D341Med (cell line): Measurements from ENCODE around the gene GALNT17.

ENCODE experiments used
- DNase-seq: peaks from one replicate; pipeline ENCODE4 v3.0.0; 2012; ENCODE audit warnings: low spot score

Gene GALNT17

DNA sequence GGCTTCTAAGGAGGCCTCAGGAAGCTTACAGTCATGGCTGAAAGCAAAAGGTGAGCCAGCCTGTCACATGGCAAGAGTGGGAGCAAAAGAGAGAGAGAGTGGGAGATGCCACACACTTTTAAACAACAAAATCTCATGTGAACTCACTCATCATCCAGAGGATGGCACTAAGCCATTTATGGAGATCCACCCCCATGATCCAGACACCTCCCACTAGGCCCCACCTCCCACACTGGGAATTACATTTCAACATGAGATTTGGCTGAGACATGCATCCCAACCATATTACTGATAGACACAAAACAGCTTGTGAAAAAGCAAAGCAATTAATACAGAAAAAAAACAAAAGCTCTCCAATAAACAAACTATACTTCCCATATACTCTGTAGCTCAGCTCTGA lies 210.3 kb downstream of the GALNT17 start:
- DNase-seq, result no peak

DNA sequence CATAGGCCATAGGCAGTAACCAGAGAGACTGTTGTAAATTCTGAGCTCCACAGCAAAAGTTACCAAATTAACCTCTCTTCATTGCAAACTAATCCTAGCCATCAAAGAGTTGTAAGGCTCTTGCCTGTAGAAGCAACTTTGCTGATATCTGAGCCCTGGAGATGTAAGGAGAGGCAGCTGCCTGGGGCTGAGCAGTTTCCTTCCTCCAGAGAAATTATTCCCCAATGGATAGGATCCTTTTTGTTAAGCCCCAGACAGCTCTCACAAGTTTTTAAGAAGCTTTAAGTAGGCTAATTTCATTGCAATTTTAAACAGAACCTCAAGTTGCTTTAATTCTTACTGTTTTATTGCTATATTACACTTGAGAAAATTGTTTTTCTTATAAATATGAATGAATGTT lies 211.1 kb downstream of the GALNT17 start:
- peak; percentile 67 for DNase-seq

DNA sequence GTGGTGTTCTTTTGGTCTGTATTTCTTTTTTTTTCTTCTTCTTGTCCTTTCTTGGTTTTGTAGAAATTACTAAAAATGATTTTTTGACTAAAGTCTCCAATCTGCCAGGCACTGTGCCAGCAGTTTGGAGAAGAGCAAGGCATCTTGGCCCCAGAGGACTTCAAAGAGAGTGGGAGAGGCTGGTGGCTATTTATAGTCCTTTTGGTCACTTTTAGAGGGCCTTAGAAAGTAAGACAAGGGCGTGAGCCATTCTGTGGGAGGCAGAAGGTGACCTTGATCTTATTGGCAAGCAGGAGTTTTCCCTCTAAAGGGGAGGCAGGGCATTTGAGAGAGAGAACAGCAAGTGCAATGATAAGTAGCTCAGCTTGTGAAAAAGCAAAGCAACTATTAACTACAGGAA lies 211.9 kb downstream of the GALNT17 start:
- no peak for DNase-seq

DNA sequence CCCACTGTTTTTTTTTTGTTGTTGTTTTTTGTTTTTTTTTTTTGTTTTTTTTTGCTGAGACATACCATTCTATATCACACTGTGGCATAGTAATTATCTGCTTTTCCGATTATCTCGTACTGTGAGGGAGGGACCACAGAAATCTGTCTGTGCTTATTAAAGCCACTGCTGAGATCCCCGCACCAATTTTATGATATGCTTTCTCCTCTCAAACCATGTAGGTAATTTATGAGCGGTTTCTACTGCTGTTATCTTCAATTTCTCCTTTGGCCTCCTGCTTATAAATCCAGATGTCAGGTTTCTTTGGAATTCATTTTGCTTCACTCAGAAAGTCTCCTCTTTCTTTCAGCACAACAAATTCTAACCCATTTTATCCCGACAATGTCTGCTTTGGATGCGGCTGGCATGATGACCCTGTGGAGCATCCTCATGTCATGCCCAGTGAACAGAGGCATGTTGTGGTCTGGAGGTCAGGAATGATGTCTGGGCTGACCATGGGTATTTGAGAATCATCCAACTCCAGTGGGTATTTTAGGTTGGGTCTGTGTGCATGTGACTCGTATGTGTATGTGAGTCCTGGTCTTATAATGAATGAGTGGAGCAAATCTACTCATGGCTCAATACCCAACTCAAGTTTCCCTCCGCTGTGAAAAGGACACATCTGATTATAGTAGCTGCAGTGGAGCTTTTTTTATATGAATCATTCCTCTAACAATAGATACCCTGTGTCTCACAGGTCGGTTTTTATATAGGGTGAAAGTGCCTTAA lies 213.4 kb downstream of the GALNT17 start:
- no peak for DNase-seq

DNA sequence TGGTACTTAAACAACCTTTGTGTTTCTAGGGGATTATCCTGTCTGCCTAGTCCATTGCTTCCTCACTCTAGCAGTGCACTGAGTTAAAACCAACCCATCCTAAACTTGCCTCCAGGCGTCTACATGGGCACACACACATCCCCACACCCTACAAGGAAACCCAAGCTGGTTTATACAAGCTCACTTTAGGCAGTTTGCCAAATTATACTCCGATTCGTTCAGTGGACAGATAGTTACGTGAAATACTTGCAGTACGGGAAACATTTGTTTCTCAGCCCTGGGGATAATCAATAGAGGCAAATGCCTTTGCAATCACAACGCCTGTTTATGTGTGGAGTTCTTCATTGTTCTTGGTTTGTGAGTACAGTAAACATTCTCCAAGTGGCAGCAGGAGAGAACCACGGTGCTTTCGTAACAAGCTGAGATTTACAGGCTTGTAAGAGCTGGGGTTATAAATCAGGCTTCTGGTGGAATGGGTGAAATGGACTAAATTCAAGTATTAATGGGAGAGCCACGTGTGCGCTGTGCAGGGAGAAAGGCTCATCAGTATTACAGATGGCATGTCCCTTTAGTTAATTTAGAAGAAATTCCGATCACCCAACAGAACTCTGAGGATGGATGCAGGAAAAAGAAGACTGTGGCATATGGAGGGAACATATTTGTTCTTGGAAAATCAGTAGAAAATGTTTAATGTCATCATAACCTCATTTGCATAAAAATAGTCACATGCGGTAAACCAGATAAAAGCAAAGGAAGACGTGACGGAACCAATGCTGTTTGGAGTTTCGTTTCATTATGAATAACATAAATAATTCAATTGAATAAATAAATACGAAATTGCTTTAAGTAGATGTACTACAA lies 217.1 kb downstream of the GALNT17 start:
- peak; percentile 34 for DNase-seq

DNA sequence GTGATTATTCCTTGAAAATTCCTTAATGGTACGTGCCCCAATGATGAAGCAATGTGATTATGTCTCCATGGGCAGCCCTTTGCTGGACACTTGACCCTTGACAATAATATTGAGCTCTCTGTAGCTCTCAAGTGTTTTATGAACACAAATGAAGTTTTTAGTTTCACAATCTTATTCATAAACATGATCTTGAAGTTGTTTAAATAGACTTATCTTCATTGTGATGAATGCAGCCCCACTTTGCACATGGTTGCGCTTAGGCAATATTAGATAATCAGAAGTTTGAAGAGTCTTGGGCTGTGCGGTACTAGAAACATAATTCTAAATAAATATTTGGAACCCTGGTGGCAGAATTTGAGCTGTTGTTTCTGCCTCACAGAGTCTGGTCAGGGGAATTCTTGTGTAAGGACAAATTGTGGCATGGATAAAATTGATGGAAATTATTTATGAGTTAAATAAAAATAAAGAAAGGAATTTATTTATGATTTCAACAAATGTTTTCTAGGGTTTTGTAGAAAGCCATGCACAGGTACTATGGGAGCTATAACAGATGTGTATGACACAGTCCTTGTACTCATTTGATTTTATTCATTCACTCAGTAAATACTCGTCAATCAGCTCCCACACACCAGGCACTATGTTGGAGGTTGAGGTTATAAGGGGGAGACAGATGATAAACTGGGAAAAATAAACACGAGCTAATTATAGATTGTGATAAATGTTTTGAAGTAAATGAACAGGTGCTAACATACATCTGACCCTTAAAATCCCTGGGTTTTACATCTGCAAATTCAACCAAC lies 217.9 kb downstream of the GALNT17 start:
- no peak for DNase-seq

DNA sequence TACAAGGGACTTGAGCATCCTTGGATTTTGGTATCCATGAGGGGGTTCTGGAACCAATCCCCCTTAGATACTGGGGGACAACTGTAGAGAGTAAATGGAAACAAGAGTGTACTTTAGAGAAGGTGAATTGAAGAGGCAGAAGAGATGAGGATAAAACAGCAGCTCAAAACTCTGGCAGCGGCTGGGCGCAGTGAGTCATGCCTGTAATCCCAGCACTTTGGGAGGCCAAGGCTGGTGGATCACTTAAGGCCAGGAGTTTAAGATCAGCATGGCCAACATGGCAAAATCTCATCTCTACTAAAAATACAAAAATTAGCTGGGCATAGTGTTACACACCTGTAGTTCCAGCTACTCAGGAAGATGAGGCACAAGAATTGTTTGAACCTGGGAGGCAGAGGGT lies 218.7 kb downstream of the GALNT17 start:
- DNase-seq, result no peak

DNA sequence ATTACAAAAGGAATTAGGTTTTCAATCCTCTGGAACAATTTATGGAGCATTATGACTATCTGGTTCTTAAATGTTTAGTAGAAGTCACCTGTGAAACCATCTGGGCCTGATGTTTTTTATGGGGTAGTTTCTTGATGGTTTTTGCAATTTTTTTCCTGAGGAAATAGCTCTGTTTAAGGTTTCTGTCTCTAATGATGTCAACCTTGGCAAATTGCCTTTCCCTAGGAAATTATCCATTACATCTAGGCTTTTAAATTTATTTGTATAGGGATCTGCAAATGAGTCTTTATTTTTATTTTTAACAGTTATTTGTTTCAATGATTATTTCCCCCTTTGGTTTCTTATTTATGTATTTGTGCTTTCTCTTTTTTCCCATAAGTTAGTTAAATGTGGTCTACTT lies 222.8 kb downstream of the GALNT17 start:
- no peak for DNase-seq

DNA sequence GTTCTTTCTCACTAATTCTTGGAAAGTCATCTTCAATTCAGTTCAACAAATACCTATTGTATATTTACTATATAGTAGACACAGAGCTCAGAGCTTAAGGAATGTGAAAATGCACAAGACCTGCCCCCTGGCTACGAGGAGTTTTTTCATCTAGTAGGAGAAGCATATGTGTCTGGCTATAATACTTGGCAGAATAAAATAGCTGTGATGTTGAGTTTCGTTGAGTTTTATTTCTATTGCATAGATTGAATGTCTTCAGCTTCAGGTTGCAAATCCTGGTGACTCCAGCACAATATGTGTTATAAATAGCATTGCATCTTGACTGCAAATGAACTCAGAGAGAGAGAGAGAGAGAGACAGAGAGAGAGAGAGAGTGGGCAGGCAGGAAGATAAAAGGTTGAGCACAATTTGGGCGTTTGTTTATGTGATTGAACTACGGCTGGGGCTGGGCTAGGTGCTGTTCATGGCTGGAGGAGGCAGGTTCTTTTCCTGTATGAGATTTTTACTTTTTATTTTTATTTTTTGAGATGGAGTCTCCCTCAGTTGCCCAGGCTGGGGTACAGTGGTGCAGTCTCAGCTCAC lies 229.6 kb downstream of the GALNT17 start:
- DNase-seq, result no peak

DNA sequence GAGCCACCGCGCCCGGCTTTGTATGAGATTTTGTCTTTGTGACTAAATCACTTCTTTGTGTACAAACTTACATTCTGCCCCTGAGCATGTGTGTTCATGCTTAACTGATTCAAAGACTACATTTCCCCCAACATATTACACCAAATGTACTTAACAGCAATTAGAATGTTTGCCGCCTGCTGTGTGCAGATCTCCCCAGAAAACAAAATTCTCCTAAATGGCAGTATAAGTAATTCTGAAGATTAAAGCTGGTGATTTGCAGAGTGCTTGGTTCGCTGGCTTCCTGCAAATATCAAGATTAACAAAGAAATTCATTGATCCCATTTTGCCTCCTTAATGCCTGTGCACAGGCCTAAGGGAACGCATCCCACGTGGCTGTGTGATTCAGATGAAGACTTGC lies 230.3 kb downstream of the GALNT17 start:
- no peak for DNase-seq

DNA sequence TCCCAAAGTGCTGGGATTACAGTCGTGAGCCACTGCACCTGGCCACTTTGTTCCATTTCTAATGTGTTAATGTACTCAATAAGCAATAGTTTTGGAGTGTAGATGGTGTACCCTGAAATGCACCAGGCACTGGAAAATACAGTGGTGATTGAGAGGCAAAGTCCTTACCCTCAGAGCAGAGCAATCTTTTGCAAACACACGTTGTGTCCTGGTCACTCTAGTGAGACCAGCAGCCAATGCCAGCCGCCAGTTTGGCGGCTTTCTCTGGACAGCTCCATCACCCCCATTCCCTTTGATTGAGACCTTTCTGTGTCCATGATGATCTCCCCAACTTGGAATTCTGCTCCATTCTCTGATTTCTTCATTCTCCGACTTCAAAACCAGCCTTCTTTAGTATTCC lies 231.3 kb downstream of the GALNT17 start:
- DNase-seq, result no peak

DNA sequence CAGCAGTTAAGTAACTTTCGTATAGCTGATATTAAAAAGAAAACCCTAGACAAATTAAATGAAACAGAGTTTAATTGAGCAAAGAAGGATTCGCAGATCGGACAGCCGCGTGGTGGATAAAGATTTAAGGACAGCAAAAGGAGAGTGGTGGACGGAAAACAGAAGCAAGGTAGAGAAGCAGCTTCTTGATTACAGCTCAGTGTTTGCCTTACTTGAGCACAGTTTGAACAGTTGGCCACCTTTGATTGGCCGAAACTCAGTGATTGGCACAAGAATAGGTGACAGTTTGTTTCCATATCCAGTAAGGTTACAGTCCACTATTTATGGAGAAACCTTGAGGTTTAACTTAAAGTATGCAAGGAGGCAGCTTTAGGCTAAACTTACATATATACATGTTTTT lies 231.7 kb downstream of the GALNT17 start:
- DNase-seq, result no peak

DNA sequence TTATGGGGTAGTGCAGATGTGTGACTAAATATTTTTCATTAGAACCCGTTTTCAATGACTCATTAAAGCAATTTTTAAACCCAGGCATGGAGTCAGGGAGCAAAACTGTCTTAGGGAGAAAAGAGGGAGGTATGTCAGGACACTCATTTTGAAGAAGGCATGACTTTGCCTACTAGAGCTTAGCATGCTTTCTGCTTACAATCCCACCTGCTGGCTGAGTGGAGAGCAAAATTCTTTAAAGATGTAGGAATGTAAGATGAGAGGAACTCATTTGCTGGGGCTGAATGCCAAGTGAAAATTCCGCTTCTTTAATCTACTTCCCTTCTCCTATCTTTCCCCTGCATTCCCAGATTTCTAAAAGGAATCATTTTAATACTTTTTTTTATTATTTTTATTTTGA lies 232.6 kb downstream of the GALNT17 start:
- DNase-seq, result no peak

DNA sequence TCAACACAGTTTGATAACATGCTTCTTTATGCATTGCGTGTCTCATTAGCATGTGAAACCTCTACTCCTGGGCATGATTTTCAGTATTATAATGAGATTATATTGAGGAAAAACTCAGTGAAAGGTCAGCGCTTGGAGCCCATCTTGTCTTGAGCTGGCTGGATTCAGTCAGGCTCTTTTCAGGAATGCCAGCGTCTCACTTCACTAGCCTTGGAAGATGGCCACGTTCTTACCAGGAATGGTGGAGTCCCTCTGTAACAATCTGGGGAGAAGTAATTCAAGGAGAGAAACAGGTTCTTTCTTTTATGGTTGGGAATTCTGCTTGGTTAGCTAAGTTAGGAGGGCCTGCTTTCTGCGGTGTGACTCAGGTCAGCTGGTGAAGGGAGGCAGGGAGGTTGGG lies 241.0 kb downstream of the GALNT17 start:
- DNase-seq, result no peak

DNA sequence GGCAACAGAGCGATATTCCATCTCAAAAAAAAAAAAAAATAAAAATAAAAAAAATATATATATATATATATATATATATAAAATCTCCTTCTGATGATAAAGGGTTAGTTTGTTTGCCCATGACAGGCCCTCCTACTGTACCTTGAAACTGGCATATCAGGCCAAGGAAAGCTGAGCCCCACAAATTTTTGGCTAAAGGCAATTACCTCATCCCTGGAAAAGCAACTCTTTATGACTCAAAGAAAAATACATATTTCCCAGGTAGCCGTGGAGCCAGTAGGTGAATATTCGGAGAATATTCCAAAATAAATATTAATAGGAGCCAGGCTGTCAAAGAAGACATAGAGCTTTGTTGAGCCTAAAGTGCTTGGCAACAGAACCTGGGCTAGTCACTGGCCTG lies 245.1 kb downstream of the GALNT17 start:
- DNase-seq, result no peak

DNA sequence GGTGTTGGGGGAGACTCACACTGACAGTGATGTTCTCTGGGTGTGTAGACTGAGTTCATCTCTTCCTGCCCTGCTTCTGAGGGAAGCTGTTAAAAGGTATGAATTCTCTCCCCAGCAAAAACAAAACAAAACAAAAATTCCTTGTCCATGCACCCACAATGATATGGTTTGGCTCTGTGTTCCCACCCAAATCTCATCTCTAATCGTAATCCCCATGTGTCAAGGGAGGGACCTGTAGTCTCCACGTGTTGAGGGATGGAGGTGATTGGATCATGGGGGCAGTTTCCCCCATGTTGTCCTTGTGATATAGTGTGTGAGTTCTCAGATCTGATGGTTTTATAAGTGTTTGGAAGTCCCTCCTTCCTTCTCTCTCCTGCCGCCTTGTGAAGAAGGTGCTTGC lies 245.5 kb downstream of the GALNT17 start:
- DNase-seq, result no peak

DNA sequence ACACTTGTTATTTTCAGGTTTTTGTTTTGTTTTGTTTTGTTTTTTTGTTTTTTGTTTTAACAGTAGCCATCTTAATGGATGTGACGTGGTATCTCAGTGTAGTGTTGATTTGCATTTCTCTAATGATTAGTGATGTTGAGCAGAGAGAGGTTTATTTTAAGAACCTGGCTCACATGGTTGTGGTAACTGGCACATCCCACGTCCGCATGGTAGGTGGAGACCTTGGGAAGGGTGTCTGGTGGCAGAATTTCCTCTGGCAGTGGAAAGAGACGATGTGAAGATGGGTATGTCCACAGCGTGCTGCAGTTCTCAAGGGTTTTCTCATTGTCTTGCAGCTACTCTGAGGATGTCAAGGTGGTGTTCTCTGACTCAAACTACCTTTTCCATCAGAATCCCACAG lies 252.2 kb downstream of the GALNT17 start:
- DNase-seq, result no peak

DNA sequence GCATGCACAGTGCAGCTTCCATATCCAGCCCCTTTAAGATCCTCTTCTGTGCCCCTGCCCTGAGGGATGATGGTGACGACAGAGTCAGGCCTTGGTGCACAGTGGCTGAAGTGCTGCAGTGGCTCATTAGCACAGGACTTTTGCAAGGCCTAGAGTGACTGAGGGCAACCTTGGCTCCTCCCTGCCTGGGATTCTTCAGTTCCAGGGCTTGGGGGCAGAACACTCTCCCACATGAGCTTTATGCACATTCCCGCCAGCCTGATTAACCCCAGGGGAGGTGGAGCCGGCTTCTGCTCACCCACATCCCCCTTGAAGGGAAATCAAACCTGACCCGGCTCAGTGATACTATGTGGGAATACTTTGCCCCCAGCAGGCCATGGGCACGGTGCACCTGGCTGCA lies 253.4 kb downstream of the GALNT17 start:
- DNase-seq, result no peak

DNA sequence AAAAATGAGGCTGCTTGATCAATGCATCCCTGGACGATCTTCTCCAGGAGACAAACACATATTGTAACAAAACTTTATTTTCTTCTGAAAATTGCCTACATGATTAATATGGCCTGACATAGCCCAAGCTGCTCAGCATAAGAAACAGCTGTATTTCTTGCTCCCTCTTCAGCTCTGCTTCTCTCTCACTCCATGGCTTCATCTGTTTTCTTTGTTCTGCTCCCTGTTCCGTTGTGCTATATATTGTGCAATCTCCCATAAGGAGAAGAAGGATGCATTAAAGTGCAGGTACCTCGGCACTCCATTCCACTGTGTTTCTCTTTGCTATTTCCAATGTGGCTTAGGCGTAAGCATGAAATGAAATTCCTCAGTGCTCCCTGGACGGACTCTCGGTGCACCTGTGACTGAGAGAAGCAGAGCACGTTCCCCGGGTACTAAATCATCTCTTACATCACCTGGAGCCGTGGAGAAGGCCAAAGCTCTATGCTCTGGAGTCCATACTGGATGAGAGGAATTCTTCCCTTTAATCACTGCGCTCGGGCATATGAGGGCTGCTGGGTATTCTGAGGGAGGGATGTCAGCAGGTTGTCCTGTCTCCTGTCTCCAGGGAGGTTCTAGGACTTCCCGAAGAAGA lies 254.3 kb downstream of the GALNT17 start:
- no peak for DNase-seq

DNA sequence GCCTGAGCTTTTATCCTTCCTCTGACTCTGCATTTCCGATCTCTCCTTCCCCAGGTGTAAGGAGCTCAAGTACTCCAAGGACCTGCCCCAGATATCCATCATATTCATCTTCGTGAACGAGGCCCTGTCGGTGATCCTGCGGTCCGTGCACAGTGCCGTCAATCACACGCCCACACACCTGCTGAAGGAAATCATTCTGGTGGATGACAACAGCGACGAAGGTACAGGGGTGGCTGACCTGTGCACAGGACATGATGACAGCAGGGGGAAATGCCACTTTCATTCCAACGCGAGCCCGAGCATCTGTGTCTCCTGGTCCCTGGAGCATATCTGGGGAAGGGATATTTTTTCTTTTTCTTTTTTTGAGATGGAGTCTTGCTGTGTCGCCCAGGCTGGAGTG lies 256.2 kb downstream of the GALNT17 start:
- DNase-seq, result no peak

DNA sequence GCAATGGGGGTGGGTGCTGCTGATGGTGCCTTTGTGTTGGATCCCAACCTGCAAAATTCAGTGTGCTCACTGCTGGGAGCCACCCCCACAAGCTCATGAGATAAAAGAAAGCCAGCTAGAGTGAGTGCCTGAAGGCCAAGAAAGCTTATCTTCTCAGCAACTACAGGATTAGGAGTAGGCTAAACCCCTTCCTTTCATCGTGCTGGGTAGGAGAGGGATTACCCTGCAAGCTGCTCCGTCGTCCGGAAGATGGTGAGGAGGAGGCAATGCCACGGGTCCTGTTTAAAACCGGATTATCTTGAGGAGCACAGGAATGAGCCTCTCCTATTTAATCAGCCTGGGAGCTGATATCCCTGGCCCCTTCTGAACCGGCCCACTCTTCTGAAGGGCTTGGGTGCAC lies 258.0 kb downstream of the GALNT17 start:
- DNase-seq, result peak; percentile 89

DNA sequence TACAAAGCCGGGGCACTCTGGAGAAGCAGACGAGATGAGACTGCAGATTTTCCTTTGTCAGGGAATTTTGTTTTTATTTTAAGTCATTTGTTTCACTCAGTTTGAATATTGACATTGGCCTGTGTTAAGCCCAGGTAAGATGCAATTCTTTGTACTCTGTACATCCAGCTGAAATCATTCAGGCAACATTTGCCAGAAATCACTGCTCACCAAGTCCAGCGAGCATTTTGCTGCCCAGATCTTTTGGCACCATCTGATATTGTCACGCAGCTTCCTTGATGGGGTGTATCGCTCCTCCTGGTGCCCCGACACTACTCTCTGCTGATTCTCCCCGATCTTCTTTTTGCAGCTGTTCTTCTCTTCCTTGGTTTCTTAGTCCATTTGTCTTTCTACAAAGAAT lies 261.7 kb downstream of the GALNT17 start:
- no peak for DNase-seq
